SK-MEL-5 (cell line): ENCODE data around the gene VTI1A. TPM values are rescaled to one million over a fixed set of nuclear protein-coding genes. Genes with fewer than 3 reads are reported as not detected.
"Not testable (repeated sequence)": the region's sequence is repeated elsewhere in the genome, so short reads cannot be mapped to it uniquely, and the experiment has no call there.

ENCODE experiments used
- DNase-seq: peaks from one replicate; pipeline ENCODE4 v3.0.0-alpha.2; 2016; ENCODE audit warnings: low read depth, low spot score
- in situ Hi-C: cut with HindIII; loops from 2 replicates; pipeline ENCODE4 v1.10.0; 2016; ENCODE audit warnings: low sequenced_read_pairs, high pct_unique_total_duplicates, low pct_unique_long_range_greater_than_20kb
- total RNA-seq: library from RNA; depleted of rRNA; stranded (reverse); fragments of >200 nt; shearing (Covaris generic); gene quantifications from 2 replicates; pipeline ENCODE4 v1.2.3, GENCODE V29; 2014

VTI1A gene
- total RNA-seq, 1 experiment from 2014 or later, result 52.4 TPM

DNA sequence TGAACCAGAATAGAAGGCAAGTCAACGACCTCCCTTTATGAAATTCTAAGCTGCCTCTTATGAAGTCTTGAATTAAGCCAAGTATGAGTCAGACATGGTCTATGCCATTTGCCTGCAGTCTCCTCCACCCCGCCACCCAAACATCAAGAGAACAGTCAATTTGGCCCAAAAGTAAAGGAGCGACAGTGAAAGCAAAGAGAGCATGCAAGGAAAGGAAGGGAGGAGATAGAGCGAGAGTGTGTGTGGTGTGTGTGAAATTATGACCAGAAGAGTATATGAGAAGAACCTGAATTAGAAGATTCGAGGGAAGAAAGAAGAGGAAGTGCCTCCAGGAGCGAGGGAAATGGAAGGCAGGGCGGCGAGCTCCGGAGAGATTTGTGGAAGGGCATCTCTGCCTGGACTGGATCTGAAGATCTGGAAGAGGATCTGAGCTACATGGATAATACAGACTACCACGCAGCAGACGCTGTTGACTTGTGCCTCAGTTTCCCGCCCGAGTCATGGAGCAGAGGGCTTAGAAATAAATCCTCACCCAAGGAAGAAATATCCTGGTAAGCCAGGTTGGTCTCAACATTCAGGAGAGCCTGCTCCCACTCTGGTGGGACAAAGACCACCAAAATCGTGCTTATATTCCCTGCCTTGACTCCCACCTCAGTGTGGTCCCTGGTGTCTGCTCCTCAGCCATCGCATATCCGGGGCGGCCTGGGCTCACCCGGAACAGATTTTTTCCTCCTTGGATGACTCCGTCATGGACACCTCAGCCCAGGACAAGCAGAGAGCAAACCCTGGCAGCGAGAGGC is 760 bp upstream of the VTI1A start:
- no peak for DNase-seq
- in situ Hi-C loops, result no loop called here

DNA sequence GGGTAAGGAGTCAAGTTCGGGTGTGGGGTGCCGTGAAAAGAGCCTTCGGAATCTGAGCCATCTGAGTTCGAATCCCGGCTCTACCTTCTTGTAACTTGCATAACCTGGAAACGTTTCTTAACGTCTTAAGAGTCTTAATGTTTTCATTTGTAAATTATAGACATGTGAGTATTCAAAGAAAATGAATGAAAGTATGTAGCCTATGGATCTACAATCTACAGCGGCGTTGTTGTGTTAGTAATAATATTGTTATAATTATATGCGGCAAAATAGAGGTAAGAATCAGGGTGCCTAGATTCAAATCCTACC is 559 bp downstream of the VTI1A start:
- no peak for DNase-seq

DNA sequence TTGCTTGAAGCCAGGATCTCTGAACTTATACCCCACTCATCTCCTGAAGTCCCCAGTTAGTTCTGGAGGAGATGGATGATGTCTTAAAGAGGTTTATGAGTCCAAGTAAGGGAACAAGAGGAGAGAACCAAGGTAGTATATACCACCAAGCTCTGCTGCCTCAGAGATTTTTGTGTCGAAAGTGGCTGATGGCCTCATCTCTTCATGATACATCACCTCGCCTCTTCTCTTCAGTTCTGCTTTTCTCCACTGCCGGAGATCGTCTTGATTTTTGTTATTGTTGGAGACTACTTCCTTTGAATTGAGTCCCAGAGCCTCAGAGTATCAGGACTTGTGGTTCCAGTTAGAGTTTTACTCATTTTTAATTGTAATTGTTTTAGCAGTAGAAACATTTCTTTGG is 1.9 kb downstream of the VTI1A start:
- no peak for DNase-seq
- in situ Hi-C loops, result no loop called here

More for the DNA sequence above, 559 bp downstream of the VTI1A start:
- in situ Hi-C loops, result no loop called here

DNA sequence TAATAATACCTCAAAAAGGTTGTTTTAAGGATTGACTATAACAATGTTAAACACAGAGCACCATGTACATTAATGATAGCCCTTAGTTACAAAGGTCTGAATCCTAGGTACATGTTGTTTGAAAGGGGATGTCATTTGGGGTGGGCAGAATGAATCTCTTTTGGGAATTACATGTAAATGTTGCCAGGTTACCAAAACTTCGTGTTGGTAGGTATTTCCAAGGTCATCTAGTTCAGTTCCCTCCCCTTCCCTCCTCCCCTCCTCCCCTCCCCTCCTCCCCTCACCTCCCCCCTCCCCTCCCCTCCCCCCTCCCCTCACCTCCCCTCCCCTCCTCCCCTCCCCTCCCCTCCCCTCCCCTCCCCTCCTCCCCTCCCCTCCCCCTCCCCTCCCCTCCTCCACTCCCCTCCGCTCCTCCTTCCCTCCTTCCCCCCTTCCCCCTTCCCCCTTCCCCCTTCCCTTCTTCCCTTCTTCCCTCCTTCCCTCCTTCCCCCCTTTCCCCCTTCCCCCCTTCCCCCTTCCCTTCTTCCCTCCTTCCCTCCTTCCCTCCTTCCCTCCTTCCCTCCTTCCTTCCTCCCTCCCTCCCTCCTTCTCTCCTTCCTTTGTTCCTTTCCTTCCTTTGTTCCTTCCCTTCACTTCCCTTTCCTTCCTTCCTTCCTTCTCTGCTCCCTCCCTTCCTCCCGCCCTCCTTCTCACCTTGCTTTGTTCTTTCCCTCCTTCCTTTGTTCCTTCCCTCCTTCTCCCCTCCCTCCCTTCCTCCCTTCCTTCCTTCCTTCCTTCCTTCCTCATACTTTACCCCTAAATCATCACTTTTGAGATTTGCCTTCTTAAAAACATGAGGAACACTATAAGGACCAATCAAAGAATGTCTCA is 8.1 kb downstream of the VTI1A start:
- in situ Hi-C loops, result no loop called here

DNA sequence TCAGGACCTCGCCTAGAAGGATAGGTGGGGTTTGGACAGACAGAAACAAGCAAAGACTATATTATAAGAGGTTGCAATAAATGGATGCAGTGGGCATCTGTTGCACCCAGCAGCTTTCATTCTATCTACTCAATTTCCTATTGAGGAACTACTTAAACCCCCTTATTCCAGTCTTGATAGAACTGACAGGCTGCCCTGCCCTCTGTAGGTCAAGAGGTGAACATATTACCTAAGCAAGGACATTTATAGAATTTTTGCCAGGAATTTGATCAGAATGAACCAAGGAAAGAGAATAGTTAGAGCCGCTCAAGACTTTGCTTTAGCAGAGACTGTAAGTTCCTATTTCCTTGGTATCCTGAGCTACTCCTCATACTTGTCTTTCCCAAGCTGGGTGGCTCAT is 9.5 kb downstream of the VTI1A start:
- in situ Hi-C loops, result no loop called here
- no peak for DNase-seq

More for the DNA sequence above, 8.1 kb downstream of the VTI1A start:
- no peak for DNase-seq

DNA sequence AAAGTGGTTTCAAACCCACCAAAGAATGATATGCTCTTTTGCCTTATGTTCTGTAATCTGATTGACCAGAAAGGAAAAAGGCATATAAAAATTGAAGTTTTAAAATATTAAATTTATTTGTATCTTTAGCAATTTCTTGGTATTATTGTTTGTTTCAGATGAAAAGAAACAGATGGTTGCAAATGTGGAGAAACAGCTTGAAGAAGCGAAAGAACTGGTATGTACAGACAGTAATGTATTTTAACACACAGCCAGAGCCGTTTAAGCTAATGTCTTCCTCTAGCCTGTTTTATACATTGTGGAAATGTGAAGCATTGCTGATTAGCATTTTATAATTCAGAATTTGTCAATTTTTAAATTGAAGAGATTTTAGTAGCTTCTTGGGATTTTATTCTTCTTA is 13.4 kb downstream of the VTI1A start:
- in situ Hi-C loops, result no loop called here
- DNase-seq, result no peak

DNA sequence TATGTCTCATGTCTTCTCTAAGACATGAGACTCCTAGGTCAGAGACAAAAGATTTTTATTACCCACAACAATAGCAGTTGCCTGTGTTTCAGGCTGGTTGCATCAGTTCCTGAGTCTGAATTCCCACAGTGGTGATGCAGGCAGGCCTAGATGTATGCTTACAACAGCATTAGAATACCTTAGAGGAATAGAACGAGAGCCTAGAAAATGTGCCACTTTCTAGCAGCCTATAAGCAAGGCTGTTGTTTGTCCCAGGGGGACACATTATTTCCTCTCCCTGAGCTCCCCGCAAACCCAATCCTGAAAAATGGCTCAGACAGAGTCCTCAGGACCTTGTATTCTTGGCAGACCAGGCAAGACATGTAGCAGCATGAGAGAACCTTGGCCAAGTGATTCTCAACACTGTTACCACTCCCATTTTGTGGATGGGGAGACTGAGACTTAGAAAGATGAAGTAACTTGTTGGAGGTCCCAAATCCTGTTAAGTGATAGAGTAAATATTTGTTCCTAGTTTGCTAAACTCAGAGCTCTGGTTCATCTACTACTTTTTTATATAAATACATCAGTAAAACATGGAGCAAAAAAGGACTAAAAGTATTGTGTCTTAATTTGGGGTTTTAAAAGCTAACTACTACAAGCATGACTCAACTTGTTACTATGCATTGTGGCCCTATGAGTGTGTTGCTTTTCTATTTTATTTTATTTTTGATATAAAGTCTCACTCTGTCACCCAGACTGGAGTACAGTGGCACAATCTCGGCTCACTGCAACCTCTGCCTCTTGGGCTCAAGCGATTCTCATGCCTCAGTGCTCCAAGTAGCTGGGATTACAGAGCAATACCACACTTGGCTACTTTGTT is 14.2 kb downstream of the VTI1A start:
- in situ Hi-C loops, result no loop called here
- DNase-seq, result peak; percentile 41

DNA sequence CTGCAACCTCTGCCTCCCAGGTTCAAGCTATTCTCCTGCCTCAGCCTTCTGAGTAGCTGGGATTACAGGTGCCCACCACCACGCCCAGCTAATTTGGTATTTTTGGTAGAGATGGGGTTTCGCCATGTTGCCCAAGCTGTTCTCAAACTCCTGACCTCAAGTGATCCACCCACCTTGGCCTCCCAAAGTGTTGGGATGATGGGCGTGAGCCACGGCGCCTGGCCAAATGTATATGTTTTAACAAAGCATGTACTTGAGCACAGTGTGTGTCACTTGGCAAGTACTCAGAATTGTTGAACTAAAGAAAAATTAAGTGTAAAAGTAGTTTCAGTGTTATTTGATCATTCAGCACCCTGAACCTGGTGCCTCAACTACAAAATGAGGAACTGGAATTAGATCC is 17.1 kb downstream of the VTI1A start:
- in situ Hi-C loops, DNase-seq: not testable (repeated sequence)

DNA sequence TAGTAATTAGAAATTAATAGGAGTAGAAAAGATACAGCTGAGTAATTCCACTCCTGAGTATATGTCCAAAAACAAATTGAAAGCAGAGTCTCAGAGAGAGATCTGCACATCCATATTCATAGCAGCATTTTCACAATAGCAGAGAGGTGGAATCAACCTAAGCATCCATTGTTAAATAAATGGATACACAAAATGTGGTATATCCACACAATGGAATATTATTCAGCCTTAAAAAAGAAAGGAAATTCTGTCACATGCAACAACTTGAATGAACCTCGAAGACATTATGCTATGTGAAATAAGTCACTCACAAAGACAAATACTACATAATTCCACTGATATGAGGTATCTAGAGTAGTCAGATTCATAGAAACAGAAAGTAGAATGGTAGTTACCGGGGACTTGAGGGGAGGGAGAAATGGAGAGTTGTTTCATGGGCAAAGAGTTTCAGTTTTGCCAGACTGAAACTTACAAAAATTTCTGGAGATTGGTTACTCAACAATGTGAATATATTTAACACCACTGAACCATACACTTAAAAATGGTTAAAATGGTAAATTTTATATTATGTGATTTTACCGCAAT is 18.4 kb downstream of the VTI1A start:
- in situ Hi-C loops, result no loop called here
- no peak for DNase-seq

DNA sequence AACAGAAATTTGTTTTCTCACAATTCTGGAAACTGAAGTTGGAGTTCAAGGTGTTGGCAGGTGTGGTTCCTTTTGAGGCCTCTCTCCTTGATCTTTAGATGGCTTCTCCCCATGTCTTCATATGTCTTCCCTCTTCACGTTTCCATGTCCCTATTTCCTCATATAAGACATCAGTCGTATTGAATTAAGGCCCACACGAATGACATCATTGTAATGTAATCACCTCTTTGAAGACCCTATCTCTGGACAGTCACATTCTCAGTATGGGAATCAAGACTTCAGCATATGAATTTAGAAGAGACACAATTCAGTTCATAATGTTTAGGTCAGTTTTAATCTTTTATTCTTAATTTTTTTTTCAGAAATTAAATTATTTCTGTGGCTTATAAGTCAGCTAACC is 19.8 kb downstream of the VTI1A start:
- in situ Hi-C loops, result no loop called here

DNA sequence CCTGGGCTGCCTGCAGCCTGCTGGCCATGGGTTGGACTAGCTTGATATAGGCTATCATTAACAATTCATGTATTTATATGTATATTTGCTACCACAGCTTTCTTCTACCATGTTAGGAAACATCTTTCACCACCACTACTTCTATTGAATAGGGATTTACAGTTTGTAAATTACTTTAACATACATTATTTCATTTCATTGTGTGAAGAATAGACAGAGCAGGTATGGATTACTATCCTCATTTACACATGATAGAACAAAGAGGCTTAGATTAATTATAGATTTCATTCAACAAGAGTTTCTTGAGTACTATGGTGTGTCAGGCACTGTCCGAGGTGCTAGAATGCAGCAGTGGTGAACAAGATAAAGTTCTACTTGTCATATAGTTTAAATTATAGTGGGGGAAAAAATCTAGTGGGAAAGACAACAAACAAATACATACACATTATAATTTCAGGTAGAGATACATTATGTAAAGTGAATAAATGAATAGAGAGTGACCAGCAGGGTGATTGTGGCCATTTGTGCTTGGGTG is 20.6 kb downstream of the VTI1A start:
- no peak for DNase-seq
- in situ Hi-C loops, result no loop called here

More for the DNA sequence above, 19.8 kb downstream of the VTI1A start:
- no peak for DNase-seq

DNA sequence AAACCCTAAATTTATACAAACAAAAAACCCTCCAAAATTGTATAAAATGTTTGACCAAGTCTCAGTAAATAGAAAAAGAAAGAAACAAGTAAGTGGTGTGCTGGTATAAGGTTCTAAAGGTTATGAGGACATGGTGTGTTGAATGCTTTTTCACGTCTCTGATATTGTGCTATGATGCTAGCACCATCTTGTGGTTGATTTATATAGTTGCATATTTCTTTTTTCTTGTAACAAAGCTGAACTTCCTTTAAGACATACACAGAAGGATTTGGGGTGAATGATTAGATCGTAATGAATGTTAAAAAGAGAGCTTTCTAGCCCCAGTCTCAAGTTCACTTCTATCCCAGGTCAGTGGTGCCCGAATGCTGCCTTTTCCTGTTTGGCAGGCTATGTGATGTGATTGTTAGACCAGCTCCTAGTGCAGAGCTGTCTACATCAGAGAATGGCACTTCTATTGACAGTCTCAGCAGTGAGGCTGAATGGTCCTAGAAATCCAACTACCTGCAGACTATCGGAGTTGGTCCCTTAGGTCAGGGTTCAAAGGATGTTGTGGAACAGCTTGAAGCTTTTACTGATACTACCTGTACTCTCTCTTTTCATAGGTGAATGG is 25.0 kb downstream of the VTI1A start:
- in situ Hi-C loops, result no loop called here
- DNase-seq, result peak; percentile 69

DNA sequence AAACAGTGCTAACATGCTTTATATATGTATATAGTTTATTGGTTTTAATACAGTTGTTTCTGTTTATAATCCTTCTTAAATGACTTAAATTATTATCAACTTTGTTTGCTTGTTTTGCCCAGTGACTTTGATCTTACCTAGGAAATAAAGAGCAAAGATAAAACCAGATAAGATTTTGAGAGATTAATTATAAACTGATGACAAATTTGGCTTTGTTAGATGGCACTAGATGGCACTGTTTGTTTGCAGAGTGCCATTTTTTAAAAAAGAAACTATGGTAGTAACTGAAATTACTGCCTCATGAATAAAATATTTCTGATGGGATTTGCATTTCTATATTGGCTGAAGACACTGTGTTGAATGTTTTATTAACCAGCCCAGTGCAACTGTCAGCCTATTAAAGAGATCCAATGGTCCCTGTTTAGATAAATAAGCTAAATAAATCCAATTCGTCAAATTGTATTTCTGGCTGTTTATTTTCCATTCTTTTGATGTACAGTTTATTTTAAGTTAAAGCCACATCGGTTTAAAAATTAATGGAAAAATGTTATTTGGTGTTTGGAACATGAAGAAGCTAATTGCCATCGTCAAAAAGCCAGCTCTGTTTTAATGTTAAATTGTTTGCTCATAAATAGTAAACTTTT is 28.7 kb downstream of the VTI1A start:
- DNase-seq, result peak; percentile 46
- in situ Hi-C loops, result no loop called here

DNA sequence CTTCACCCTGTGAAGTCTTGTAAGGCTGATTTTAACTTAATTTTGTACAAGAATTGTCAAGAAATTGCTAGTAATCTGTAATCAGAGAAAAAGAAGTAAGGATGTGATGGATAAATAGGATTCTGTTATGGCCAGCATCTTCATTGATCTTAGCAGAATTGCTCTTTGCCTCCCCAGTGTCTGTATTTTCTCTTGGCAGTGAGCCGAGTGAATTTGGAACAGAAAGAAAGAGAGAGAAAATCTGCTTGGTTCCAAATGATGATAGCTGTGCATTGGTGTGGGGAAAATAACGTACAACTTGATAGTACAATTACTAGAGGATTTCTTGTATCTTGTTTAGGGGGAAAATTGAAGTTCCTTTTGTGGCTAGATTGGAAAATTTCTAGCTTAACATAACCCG is 34.6 kb downstream of the VTI1A start:
- in situ Hi-C loops, result no loop called here
- no peak for DNase-seq

DNA sequence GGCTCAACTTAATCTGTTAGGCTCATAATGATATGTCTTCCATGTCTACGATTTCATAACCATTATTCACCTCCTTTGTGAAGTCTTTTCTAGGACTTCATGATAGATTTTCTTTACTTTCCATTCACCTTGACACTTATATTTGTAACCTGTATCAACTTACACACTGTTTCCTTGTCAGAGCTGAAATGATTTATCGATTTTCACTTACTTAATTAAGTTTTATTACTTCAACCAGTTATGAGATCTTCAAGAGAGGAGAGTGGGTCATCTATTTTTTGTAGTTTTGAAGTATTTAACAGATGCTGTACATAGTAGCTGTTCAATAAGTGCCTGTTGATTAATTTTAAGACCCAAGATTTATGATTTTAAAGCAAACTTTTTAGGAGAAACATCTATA is 37.4 kb downstream of the VTI1A start:
- no peak for DNase-seq
- in situ Hi-C loops, result no loop called here

DNA sequence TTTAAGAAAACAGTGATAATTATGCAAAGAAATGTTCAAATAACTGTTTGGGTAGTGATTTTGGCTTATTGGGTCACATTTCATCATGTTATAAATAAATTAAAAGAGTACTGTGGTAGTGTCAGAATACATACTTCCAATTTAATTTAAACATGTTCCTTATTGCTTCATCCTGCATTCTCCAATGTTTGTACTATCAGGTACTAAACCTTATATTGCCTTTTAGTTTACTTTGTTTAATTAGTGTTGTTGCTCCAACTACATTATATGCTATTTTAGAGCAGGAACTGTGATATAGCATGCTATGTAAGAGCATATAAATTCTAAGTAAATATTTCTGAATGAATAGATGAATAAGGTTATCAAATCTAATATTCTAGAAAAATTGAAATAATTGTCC is 40.9 kb downstream of the VTI1A start:
- in situ Hi-C loops, result no loop called here

DNA sequence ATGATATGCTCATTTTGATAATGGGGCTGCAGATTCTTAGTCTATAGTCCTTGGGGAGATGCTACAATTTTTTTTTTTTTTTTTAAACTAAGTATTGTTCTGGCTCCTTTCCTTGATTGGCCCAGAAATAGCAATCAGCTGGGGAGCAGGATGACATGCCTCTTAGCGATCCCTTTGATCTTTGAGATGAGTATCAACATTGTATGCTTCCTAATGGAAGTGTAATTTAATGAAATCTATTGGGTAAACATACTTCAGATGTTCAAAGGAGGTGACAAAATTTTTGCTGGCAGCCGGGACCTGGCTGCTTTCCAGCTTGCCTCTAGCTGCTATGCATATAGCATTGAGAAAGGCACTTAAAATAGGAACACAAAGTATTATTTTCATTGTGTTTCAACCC is 43.5 kb downstream of the VTI1A start:
- no peak for DNase-seq
- in situ Hi-C loops, result no loop called here

More for the DNA sequence above, 40.9 kb downstream of the VTI1A start:
- no peak for DNase-seq
